HCT116 (cell line): ENCODE measurements around the gene PTPRQ. TPM values are rescaled to one million over a fixed set of nuclear protein-coding genes. Genes with fewer than 3 reads are reported as not detected.

Source experiments
- ATAC-seq: fragments of 200-7000 bp; cut with Tn5 transposase; 2 replicates; pipeline ENCODE4 v1.9.1; 2020; ENCODE audit warnings: mild to moderate bottlenecking, moderate library complexity
- BruUV-seq: library from RNA; stranded (reverse); fragments of 400-500 nt; replicated peaks from 2 replicates; lab custom pipeline; 2021; lab: Mats Ljungman, UMichigan
- CTCF ChIA-PET: fragments of 300-600 bp; sonication (Branson Sonifier 250); formaldehyde crosslinking; loops from one replicate; lab custom pipeline; 2021; ENCODE audit warnings: antibody characterized with exemption; lab: Charles Lee
- POLR2A ChIA-PET: fragments of 300-600, 350-600 bp; sonication (Branson Sonifier 250); formaldehyde crosslinking; loops from one replicate; lab custom pipeline; 2021; ENCODE audit warnings: antibody characterized with exemption; lab: Charles Lee
- RAD21 ChIA-PET, 2 experiments: fragments of 300-600 bp; sonication (Branson Sonifier 250); formaldehyde crosslinking; loops; one replicate each; lab custom pipeline; 2023; ENCODE audit warnings: low total read pairs in 2 of 2; ENCODE audit not compliant: uncharacterized antibody in 2 of 2, unreplicated experiment in 2 of 2, low non-redundant PET in 1 of 2; lab: Charles Lee
- DNase-seq: peaks from one replicate; pipeline ENCODE4 v3.0.0-alpha.2; 2010; ENCODE audit warnings: low read depth, low spot score
- H2AFZ ChIP-seq: fragments of 200-600 bp; shearing (Covaris generic), sonication (generic); 2 replicates; pipeline ENCODE4 v1.6.1; 2017; ENCODE audit warnings: low read depth, mixed run types, mixed read lengths, antibody characterized with exemption, low read length; ENCODE audit not compliant: poor library complexity, severe bottlenecking
- H3K27ac ChIP-seq: 2 replicates; pipeline ENCODE4 v1.5.1; 2012; ENCODE audit warnings: low read depth, low read length
- H3K27me3 ChIP-seq: fragments of 200-600 bp; sonication (generic); 2 replicates; pipeline ENCODE4 v1.6.1; 2016; ENCODE audit warnings: mixed run types, low read length, mixed read lengths; ENCODE audit not compliant: insufficient read depth
- H3K36me3 ChIP-seq, 2 experiments: fragments of 200-500 bp in 1 of 2; fragments of 200-600 bp in 1 of 2; sonication (Bioruptor generic) in 1 of 2; sonication (generic) in 1 of 2; 2 replicates each; pipeline versions ENCODE4 v1.5.1 to v1.6.1; 2014 to 2016; ENCODE audit warnings: low read length in 2 of 2, inconsistent platforms in 1 of 2, mixed read lengths in 1 of 2, mixed run types in 1 of 2; ENCODE audit not compliant: insufficient read depth in 2 of 2, control insufficient read depth in 1 of 2
- H3K4me1 ChIP-seq, 2 experiments: fragments of 200-600 bp in 1 of 2; sonication (generic) in 1 of 2; 2 replicates each; pipeline versions ENCODE4 v1.5.1 to v1.6.1; 2012 to 2017; ENCODE audit warnings: low read length in 2 of 2, inconsistent platforms in 1 of 2, mild to moderate bottlenecking in 1 of 2, mixed read lengths in 1 of 2, mixed run types in 1 of 2, moderate library complexity in 1 of 2; ENCODE audit not compliant: insufficient read depth in 2 of 2, control insufficient read depth in 1 of 2
- H3K4me2 ChIP-seq: fragments of 200-600 bp; sonication (generic); 2 replicates; pipeline ENCODE4 v1.6.1; 2017; ENCODE audit warnings: mixed run types, low read length, mixed read lengths
- H3K4me3 ChIP-seq, 2 experiments: fragments of 200-600 bp in 1 of 2; sonication (generic) in 1 of 2; replicated peaks in 1 of 2; 2 replicates each; pipeline ENCODE4 v1.5.1; 2011 to 2016; ENCODE audit warnings: low read length in 2 of 2, control low read depth in 1 of 2, low read depth in 1 of 2, mild to moderate bottlenecking in 1 of 2, mixed read lengths in 1 of 2, mixed run types in 1 of 2
- H3K79me2 ChIP-seq: fragments of 200-600 bp; sonication (generic); 2 replicates; pipeline ENCODE4 v1.6.1; 2017; ENCODE audit warnings: mild to moderate bottlenecking, mixed run types, low read length, moderate library complexity, mixed read lengths; ENCODE audit not compliant: insufficient read depth
- H3K9ac ChIP-seq: fragments of 200-600 bp; sonication (generic); 2 replicates; pipeline ENCODE4 v1.6.1; 2016; ENCODE audit warnings: low read length, mixed read lengths
- H3K9me2 ChIP-seq: fragments of 200-600 bp; sonication (generic), shearing (Covaris generic); 2 replicates; pipeline ENCODE4 v1.6.1; 2017; ENCODE audit warnings: mixed run types, mild to moderate bottlenecking, moderate library complexity; ENCODE audit not compliant: insufficient read depth
- H3K9me3 ChIP-seq, 2 experiments: fragments of 200-500 bp in 1 of 2; fragments of 200-600 bp in 1 of 2; sonication (Bioruptor generic) in 1 of 2; sonication (generic) in 1 of 2; 2 replicates each; pipeline ENCODE4 v1.6.1; 2014 to 2017; ENCODE audit warnings: low read length in 2 of 2, mixed read lengths in 2 of 2, inconsistent platforms in 1 of 2, low read depth in 1 of 2, mild to moderate bottlenecking in 1 of 2, mixed run types in 1 of 2, moderate library complexity in 1 of 2; ENCODE audit not compliant: control insufficient read depth in 1 of 2, insufficient read depth in 1 of 2
- H4K20me1 ChIP-seq: fragments of 200-600 bp; sonication (generic), shearing (Covaris generic); 2 replicates; pipeline ENCODE4 v1.6.1; 2017; ENCODE audit warnings: mixed run types, mild to moderate bottlenecking, moderate library complexity; ENCODE audit not compliant: insufficient read depth
- CBX3 ChIP-seq: IDR thresholded peaks from 2 replicates; pipeline ENCODE4 v1.6.1; 2012; ENCODE audit warnings: low read depth
- CEBPB ChIP-seq: IDR thresholded peaks from 2 replicates; pipeline ENCODE4 v1.6.1; 2012; ENCODE audit warnings: low read depth
- EZH2 ChIP-seq: fragments of 200-600 bp; sonication (generic); IDR thresholded peaks from 2 replicates; pipeline ENCODE4 v1.6.1; 2017; ENCODE audit warnings: antibody characterized with exemption, mixed run types
- EZH2phosphoT487 ChIP-seq: fragments of 200-600 bp; IDR thresholded peaks from 2 replicates; pipeline ENCODE4 v1.6.1; 2018; ENCODE audit warnings: antibody characterized with exemption, borderline replicate concordance
- FOSL1 ChIP-seq: IDR thresholded peaks from 2 replicates; pipeline ENCODE4 v1.6.1; 2012; ENCODE audit warnings: low read depth
- SIN3A ChIP-seq: IDR thresholded peaks from 2 replicates; pipeline ENCODE4 v1.6.1; 2012; ENCODE audit warnings: low read depth
- SRF ChIP-seq: IDR thresholded peaks from 2 replicates; pipeline ENCODE4 v1.6.1; 2012; ENCODE audit warnings: low read depth
- YY1 ChIP-seq: IDR thresholded peaks from 2 replicates; pipeline ENCODE4 v1.6.1; 2011; ENCODE audit warnings: low read length, low read depth, moderate library complexity, mild to moderate bottlenecking; ENCODE audit not compliant: insufficient replicate concordance; ENCODE audit errors: extremely low read depth
- ZFX ChIP-seq: fragments of 450-650 bp; IDR thresholded peaks from 2 replicates; pipeline ENCODE4 v1.6.1; 2017
- intact Hi-C: fragments of 100-400 bp; cut with micrococcal nuclease; formaldehyde crosslinking; loops from 2 replicates; pipeline ENCODE4 v1.10.0; 2022
- total RNA-seq: library from RNA; stranded (reverse); gene quantifications from one replicate; pipeline ENCODE4 v1.2.1, GENCODE V29; 2021; ENCODE audit not compliant: unreplicated experiment
- TF ChIP-seq, protein P1 (sequence below): IDR thresholded peaks from 2 replicates; pipeline ENCODE4 v1.6.1; 2011; ENCODE audit warnings: mild to moderate bottlenecking, low read length, moderate library complexity; ENCODE audit not compliant: insufficient replicate concordance; ENCODE audit errors: extremely low read depth
- TF ChIP-seq, protein P2 (sequence below): IDR thresholded peaks from 2 replicates; pipeline ENCODE4 v1.6.1; 2012; ENCODE audit warnings: low read depth
- TF ChIP-seq, protein P3 (sequence below), 3 experiments: fragments of 200-600 bp in 1 of 3; sonication (generic) in 1 of 3; IDR thresholded peaks in 2 of 3; conservative IDR thresholded peaks in 1 of 3; 2 replicates each; pipeline ENCODE4 v1.5.1; 2012 to 2017; ENCODE audit warnings: low read depth in 2 of 3, low read length in 2 of 3, antibody characterized with exemption in 1 of 3, borderline replicate concordance in 1 of 3, control low read depth in 1 of 3, mild to moderate bottlenecking in 1 of 3, mixed read lengths in 1 of 3, mixed run types in 1 of 3, moderate library complexity in 1 of 3; ENCODE audit not compliant: insufficient read depth in 1 of 3

PTPRQ gene
- total RNA-seq, 1 experiment from 2014 or later = not detected

DNA sequence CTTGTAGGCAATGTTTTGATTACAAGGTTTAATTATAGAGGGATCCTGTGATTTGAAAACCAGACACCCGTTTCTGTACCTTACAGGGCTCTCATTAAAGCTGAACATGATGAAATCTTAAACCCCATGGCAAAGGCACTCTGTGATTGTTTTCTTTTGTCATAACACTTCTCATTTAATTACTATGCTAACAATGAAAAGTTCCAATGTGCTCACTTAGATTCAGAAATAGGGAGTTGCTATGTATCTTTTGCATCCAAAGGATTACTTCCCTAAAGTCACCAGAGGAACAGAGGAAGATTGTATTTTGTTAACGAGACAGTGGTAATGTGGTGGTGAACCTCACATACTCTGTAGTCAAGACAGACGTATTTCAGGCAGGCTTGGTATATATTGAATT lies 181.9 kb downstream of the PTPRQ start (continued):
- TF ChIP-seq SIN3A = no peak
- TF ChIP-seq, protein P1, sequence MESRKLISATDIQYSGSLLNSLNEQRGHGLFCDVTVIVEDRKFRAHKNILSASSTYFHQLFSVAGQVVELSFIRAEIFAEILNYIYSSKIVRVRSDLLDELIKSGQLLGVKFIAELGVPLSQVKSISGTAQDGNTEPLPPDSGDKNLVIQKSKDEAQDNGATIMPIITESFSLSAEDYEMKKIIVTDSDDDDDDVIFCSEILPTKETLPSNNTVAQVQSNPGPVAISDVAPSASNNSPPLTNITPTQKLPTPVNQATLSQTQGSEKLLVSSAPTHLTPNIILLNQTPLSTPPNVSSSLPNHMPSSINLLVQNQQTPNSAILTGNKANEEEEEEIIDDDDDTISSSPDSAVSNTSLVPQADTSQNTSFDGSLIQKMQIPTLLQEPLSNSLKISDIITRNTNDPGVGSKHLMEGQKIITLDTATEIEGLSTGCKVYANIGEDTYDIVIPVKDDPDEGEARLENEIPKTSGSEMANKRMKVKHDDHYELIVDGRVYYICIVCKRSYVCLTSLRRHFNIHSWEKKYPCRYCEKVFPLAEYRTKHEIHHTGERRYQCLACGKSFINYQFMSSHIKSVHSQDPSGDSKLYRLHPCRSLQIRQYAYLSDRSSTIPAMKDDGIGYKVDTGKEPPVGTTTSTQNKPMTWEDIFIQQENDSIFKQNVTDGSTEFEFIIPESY = no peak
- no peak for TF ChIP-seq ZFX

DNA sequence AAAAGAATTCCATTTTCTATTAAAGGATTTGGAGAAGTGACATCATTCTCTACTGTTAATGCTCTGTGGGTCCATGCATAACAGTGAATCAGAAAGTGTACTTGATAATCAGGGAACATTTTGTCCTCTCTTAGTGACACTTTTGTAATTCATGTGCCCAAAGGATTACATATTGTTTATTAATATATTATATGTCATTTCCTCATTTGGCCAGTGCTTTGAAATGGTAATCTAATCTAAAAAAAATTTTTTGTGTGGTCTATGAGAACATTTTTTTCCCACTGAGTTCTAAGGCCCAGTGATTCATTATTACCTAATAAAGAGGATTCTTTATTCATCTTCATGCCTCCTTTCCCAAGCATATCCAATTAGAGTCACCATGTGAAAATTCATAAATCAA lies 183.7 kb downstream of the PTPRQ start:
- RAD21 ChIA-PET = no interaction called here
- Histone ChIP-seq H3K79me2 (no peaks in the 10 kb centered on the region), H3K9me2 (no peaks in the 10 kb centered on the region), H3K9me3 (no peaks in the 10 kb centered on the region), H4K20me1 (no peaks in the 10 kb centered on the region), H3K4me2 (no peak overlapping the region), H3K9ac (no peak overlapping the region)
- POLR2A ChIA-PET = no interaction called here
- no TSS peak for BruUV-seq
- ATAC-seq (no peak), DNase-seq (no peak)
- TF ChIP-seq, protein P2, sequence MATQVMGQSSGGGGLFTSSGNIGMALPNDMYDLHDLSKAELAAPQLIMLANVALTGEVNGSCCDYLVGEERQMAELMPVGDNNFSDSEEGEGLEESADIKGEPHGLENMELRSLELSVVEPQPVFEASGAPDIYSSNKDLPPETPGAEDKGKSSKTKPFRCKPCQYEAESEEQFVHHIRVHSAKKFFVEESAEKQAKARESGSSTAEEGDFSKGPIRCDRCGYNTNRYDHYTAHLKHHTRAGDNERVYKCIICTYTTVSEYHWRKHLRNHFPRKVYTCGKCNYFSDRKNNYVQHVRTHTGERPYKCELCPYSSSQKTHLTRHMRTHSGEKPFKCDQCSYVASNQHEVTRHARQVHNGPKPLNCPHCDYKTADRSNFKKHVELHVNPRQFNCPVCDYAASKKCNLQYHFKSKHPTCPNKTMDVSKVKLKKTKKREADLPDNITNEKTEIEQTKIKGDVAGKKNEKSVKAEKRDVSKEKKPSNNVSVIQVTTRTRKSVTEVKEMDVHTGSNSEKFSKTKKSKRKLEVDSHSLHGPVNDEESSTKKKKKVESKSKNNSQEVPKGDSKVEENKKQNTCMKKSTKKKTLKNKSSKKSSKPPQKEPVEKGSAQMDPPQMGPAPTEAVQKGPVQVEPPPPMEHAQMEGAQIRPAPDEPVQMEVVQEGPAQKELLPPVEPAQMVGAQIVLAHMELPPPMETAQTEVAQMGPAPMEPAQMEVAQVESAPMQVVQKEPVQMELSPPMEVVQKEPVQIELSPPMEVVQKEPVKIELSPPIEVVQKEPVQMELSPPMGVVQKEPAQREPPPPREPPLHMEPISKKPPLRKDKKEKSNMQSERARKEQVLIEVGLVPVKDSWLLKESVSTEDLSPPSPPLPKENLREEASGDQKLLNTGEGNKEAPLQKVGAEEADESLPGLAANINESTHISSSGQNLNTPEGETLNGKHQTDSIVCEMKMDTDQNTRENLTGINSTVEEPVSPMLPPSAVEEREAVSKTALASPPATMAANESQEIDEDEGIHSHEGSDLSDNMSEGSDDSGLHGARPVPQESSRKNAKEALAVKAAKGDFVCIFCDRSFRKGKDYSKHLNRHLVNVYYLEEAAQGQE = no peak
- no peak for TF ChIP-seq ZFX
- no peak for TF ChIP-seq EZH2phosphoT487
- no peak for TF ChIP-seq SIN3A
- no peak for TF ChIP-seq YY1
- no peak for TF ChIP-seq CEBPB
- TF ChIP-seq SRF = no peak
- no peak for TF ChIP-seq FOSL1
- TF ChIP-seq, protein P3, sequence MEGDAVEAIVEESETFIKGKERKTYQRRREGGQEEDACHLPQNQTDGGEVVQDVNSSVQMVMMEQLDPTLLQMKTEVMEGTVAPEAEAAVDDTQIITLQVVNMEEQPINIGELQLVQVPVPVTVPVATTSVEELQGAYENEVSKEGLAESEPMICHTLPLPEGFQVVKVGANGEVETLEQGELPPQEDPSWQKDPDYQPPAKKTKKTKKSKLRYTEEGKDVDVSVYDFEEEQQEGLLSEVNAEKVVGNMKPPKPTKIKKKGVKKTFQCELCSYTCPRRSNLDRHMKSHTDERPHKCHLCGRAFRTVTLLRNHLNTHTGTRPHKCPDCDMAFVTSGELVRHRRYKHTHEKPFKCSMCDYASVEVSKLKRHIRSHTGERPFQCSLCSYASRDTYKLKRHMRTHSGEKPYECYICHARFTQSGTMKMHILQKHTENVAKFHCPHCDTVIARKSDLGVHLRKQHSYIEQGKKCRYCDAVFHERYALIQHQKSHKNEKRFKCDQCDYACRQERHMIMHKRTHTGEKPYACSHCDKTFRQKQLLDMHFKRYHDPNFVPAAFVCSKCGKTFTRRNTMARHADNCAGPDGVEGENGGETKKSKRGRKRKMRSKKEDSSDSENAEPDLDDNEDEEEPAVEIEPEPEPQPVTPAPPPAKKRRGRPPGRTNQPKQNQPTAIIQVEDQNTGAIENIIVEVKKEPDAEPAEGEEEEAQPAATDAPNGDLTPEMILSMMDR (IDR thresholded peaks at IDR 0.05 in 2 of 3, conservative IDR thresholded peaks at IDR 0.05 in 1 of 3; ENCODE audit: borderline replicate concordance in 1 of 3, insufficient read depth in 1 of 3, low read depth in 2 of 3, low read length in 2 of 3) = no peak
- TF ChIP-seq, protein P1 = no peak
- no peak for TF ChIP-seq EZH2
- no peak for TF ChIP-seq CBX3
- TF ChIP-seq, all 23 proteins: peak for 0
- Histone ChIP-seq H3K27ac (no peak overlapping the region), H3K4me1 (peaks cover 0 to 3% of the 10 kb centered on the region in 2 experiments; a peak in 1 of 4 replicates), H3K4me3 (no peak overlapping the region), H3K36me3 (no peaks in the 10 kb centered on the region), H3K27me3 (no peaks in the 10 kb centered on the region), H2AFZ (no peak overlapping the region)
- CTCF ChIA-PET = no interaction called here
- intact Hi-C loops = no loop called here
